ENCODE data around the gene NXNL1. TPM values are rescaled to one million over a fixed set of nuclear protein-coding genes. Genes with fewer than 3 reads are reported as not detected.
A peak's percentile ranks its signal among the peaks of the same experiment; 100 is the strongest.

The NXNL1 gene
- total RNA-seq, 1 experiment from 2014 or later = not detected

DNA sequence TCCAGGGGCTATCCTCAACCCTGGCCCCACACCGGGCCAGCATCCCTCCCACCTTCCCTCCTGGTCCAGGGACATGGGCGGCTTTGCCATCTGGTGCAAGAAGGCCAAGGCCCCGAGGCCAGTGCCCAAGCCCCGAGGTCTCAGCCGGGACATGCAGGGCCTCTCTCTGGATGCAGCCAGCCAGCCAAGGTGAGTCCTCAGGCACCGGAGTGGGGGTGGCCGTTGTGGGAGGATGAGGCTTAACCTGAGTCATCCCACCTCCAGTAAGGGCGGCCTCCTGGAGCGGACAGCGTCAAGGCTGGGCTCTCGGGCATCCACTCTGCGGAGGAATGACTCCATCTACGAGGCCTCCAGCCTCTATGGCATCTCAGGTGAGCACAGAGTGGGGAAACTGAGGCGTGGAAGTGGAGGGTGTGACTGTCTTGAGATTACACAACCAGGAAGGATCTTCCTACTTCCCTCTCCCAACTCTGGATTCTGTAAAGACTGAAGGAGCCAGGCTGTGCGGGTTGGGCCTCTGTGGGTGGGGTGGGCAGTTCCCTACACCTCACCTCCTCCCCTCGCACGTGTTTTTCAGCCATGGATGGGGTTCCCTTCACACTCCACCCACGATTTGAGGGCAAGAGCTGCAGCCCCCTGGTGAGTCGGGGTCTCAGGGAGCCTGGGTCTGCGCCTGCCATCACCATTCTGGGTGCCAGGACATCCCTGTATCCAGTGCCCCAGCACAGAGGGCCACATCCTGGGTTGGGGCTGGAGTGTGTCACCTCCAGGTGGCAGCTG lies 37.1 kb downstream of the NXNL1 start:
- Histone ChIP-seq H3K4ac (ENCODE audit: low read depth, low read length) (no peak overlapping the region), H2BK20ac (ENCODE audit: low read depth, low read length, poor library complexity, severe bottlenecking) (no peak overlapping the region), H2BK15ac (ENCODE audit: low read depth, low read length) (no peak overlapping the region), H3K9me3 (ENCODE audit: control insufficient read depth, low read depth, low read length) (no peaks in the 10 kb centered on the region), H4K91ac (ENCODE audit: insufficient read length, low read depth, low read length) (no peak overlapping the region), H3K9ac (ENCODE audit: extremely low read depth, insufficient read length, low read length) (no peak overlapping the region), H3T11ph (ENCODE audit: low read length) (no peak overlapping the region), H4K5ac (ENCODE audit: insufficient read length, low read depth, low read length) (no peak overlapping the region), H3K56ac (ENCODE audit: insufficient read length, low read depth, low read length) (no peak overlapping the region), H4K8ac (replicated peaks; ENCODE audit: insufficient read length, low read depth, low read length) (no peak overlapping the region), H3K27ac (ENCODE audit: insufficient read length, low read depth, low read length) (no peak overlapping the region), H2BK120ac (ENCODE audit: low read depth, low read length, poor library complexity, severe bottlenecking) (no peak overlapping the region), H3K23ac (ENCODE audit: insufficient read length, low read depth, low read length) (no peak overlapping the region), H3K23me2 (ENCODE audit: insufficient read length, low read depth, low read length, poor library complexity, severe bottlenecking) (peaks cover 11% of the 10 kb centered on the region), H3K79me1 (ENCODE audit: insufficient read depth, low read depth, low read length, poor library complexity, severe bottlenecking) (no peaks in the 10 kb centered on the region), H3K4me2 (ENCODE audit: insufficient read depth, insufficient read length, low read length) (no peak overlapping the region), H3K4me1 (ENCODE audit: insufficient read depth, low read length) (no peaks in the 10 kb centered on the region; the same call in 1 of the 2 replicates), H3K14ac (ENCODE audit: insufficient read depth, low read length) (no peak overlapping the region), H4K20me1 (ENCODE audit: control insufficient read depth, insufficient read depth, insufficient read length) (no peaks in the 10 kb centered on the region), H2BK5ac (ENCODE audit: insufficient read length, low read length) (no peak overlapping the region), H2AFZ (ENCODE audit: low read length) (no peak overlapping the region), H3K18ac (ENCODE audit: insufficient read length, low read depth, low read length) (no peak overlapping the region), H3K27me3 (ENCODE audit: insufficient read depth, low read length) (no peaks in the 10 kb centered on the region), H2AK5ac (ENCODE audit: insufficient read length, low read length) (no peak overlapping the region), H3K79me2 (ENCODE audit: insufficient read depth, low read length) (no peaks in the 10 kb centered on the region), H2BK12ac (ENCODE audit: insufficient read length, low read depth, low read length) (no peak overlapping the region)
- H3K9me3 Mint-ChIP-seq = no peaks in the 10 kb centered on the region
- H3K36me3 Mint-ChIP-seq (ENCODE audit: insufficient read depth in 1 of 3, low read depth in 3 of 3) = peaks cover 0 to 8% (median 4%) of the 10 kb centered on the region in 3 experiments; a peak in 2 of 7 replicates
- H3K4me1 Mint-ChIP-seq = peaks cover 19 to 30% of the 10 kb centered on the region in 2 experiments
- H3K4me3 Mint-ChIP-seq = peak overlapping the region; percentile 24 to 27; a peak in 2 of 5 replicates
- no peaks in the 10 kb centered on the region; the same call in 1 of the 2 replicates for H3K27me3 Mint-ChIP-seq (ENCODE audit: low read depth)
- no peak overlapping the region; a peak in 1 of 7 replicates for H3K27ac Mint-ChIP-seq
- TF ChIP-seq, protein P1, sequence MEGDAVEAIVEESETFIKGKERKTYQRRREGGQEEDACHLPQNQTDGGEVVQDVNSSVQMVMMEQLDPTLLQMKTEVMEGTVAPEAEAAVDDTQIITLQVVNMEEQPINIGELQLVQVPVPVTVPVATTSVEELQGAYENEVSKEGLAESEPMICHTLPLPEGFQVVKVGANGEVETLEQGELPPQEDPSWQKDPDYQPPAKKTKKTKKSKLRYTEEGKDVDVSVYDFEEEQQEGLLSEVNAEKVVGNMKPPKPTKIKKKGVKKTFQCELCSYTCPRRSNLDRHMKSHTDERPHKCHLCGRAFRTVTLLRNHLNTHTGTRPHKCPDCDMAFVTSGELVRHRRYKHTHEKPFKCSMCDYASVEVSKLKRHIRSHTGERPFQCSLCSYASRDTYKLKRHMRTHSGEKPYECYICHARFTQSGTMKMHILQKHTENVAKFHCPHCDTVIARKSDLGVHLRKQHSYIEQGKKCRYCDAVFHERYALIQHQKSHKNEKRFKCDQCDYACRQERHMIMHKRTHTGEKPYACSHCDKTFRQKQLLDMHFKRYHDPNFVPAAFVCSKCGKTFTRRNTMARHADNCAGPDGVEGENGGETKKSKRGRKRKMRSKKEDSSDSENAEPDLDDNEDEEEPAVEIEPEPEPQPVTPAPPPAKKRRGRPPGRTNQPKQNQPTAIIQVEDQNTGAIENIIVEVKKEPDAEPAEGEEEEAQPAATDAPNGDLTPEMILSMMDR (conservative IDR thresholded peaks at IDR 0.05) = no peak
- DNase-seq = no peak
- no CpG with 5 or more reads among the region's 20 CpGs for WGBS (ENCODE audit: extremely low coverage, insufficient read length, low lambda C conversion rate)
